Calu3 (cell line): ENCODE data around the gene ACOXL. TPM values are rescaled to one million over a fixed set of nuclear protein-coding genes. Genes with fewer than 3 reads are reported as not detected.

Experiments used
- BruUV-seq: library from RNA; stranded (reverse); fragments of 400-500 nt; replicated peaks from 2 replicates; lab custom pipeline; 2021; lab: Mats Ljungman, UMichigan
- CTCF ChIA-PET: fragments of 300-600 bp; sonication (Branson Sonifier 250); formaldehyde crosslinking; loops from one replicate; lab custom pipeline; 2022; ENCODE audit warnings: antibody characterized with exemption; lab: Charles Lee
- DNase-seq: peaks from one replicate; pipeline ENCODE4 v3.0.0; 2022
- H3K27ac Mint-ChIP-seq: one replicate; pipeline ENCODE4 v1.8.0; 2022; ENCODE audit warnings: mixed read lengths; ENCODE audit not compliant: unreplicated experiment
- H3K27me3 Mint-ChIP-seq: one replicate; pipeline ENCODE4 v1.8.0; 2022; ENCODE audit warnings: mixed read lengths; ENCODE audit not compliant: unreplicated experiment
- H3K36me3 Mint-ChIP-seq: one replicate; pipeline ENCODE4 v1.8.0; 2022; ENCODE audit warnings: mild to moderate bottlenecking, moderate library complexity, mixed read lengths; ENCODE audit not compliant: insufficient read depth, unreplicated experiment
- H3K4me1 Mint-ChIP-seq: one replicate; pipeline ENCODE4 v1.8.0; 2022; ENCODE audit warnings: mild to moderate bottlenecking, low read depth, mixed read lengths; ENCODE audit not compliant: unreplicated experiment
- H3K4me3 Mint-ChIP-seq: one replicate; pipeline ENCODE4 v1.8.0; 2022; ENCODE audit warnings: mild to moderate bottlenecking, low read depth, moderate library complexity, mixed read lengths; ENCODE audit not compliant: unreplicated experiment
- H3K9me3 Mint-ChIP-seq: one replicate; pipeline ENCODE4 v1.8.0; 2022; ENCODE audit warnings: low read depth, mixed read lengths; ENCODE audit not compliant: unreplicated experiment
- CTCF ChIP-seq: fragments of 200-600 bp; IDR thresholded peaks from one replicate; pipeline ENCODE4 v1.8.0; 2022; ENCODE audit warnings: antibody characterized with exemption; ENCODE audit not compliant: unreplicated experiment
- intact Hi-C: fragments of 100-400 bp; cut with micrococcal nuclease; formaldehyde crosslinking; loops from one replicate; pipeline ENCODE4 v1.10.0; 2022; ENCODE audit not compliant: unreplicated experiment
- total RNA-seq: library from RNA; stranded (reverse); gene quantifications from 2 replicates; pipeline ENCODE4 v1.2.3, GENCODE V29; 2022

Gene ACOXL
- total RNA-seq, 1 experiment from 2014 or later = 2.7 TPM

- TF ChIP-seq CTCF = no peak
- Mint-ChIP-seq H3K9me3 (no peaks in the 10 kb centered on the region), H3K27ac (no peak overlapping the region), H3K4me1 (no peaks in the 10 kb centered on the region), H3K36me3 (no peaks in the 10 kb centered on the region), H3K27me3 (peaks cover 72% of the 10 kb centered on the region), H3K4me3 (no peak overlapping the region)
- CTCF ChIA-PET = no interaction called here
- BruUV-seq = no TSS peak
- DNase-seq = no peak
- intact Hi-C loops = no loop called here
Observed at GRCh38 chr2:110702514-110703380, 29.6 kb upstream of the ACOXL start.

DNA sequence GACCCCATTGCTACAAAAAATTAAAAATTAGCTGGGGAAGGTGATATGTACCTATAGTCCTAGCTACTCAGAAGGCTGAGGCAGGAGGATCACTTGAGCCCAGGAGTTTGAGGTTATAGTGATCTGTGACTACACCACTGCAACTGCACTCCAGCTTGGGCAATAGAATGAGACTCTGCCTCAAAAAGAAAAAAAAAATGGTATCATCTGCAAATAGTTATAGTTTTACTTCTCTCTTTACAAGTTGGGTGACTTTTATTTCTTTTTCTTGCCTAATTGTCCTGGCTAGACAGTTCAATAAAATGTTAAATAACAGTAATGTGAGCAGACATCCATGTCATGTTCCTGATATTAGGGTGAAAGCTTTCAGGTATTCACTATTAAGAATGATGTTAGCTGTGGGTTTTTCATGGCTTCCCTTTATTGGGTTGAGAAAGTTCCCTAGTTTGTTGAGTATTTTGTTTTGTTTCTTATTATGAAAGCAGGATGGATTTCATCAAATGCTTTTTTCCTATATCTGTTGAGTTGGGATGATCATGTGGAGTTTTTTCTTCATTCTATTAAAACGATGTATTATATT, 24.9 kb upstream of the ACOXL start:
- intact Hi-C loops = no loop called here
- H3K36me3 Mint-ChIP-seq = no peaks in the 10 kb centered on the region
- H3K27ac Mint-ChIP-seq = no peak overlapping the region
- peaks cover 81% of the 10 kb centered on the region for H3K27me3 Mint-ChIP-seq
- no peak overlapping the region for H3K4me3 Mint-ChIP-seq
- no peak for DNase-seq
- no TSS peak for BruUV-seq
- H3K4me1 Mint-ChIP-seq = no peaks in the 10 kb centered on the region
- H3K9me3 Mint-ChIP-seq = no peaks in the 10 kb centered on the region
- CTCF ChIA-PET = no interaction called here
- no peak for TF ChIP-seq CTCF

DNA sequence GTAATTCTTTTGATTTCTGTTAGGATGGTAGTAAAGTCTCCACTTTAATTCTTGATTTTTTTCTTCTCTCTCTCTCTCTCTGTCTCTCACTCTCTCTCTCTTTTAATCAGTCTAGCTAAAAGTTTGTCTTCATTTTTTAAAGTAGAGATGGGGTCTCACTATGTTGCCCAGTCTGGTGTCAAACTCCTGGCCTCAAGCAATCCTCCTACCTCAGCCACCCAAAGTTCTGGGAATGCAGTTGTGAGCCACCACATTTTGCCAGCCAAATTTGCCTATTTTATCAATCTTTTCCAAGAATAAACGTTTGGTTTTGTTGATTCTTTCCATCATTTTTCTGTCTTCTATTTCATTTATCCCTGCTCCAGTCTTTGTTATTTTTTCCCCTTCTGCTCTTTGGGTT, 23.9 kb upstream of the ACOXL start:
- no peak for DNase-seq
- H3K9me3 Mint-ChIP-seq = no peaks in the 10 kb centered on the region
- no peaks in the 10 kb centered on the region for H3K4me1 Mint-ChIP-seq
- peaks cover 81% of the 10 kb centered on the region for H3K27me3 Mint-ChIP-seq
- CTCF ChIA-PET = no interaction called here
- no peak overlapping the region for H3K4me3 Mint-ChIP-seq
- H3K36me3 Mint-ChIP-seq = no peaks in the 10 kb centered on the region
- TF ChIP-seq CTCF = no peak
- no peak overlapping the region for H3K27ac Mint-ChIP-seq
- intact Hi-C loops = no loop called here
- no TSS peak for BruUV-seq

GRCh38 chr2:110712737-110713136, 19.6 kb upstream of the ACOXL start:
- no peaks in the 10 kb centered on the region for H3K36me3 Mint-ChIP-seq
- no peak overlapping the region for H3K27ac Mint-ChIP-seq
- H3K27me3 Mint-ChIP-seq = peaks cover 88% of the 10 kb centered on the region
- CTCF ChIA-PET = no interaction called here
- no peak for DNase-seq
- H3K4me3 Mint-ChIP-seq = no peak overlapping the region
- no peak for TF ChIP-seq CTCF
- BruUV-seq = no TSS peak
- intact Hi-C loops = no loop called here
- H3K4me1 Mint-ChIP-seq = no peaks in the 10 kb centered on the region
- no peaks in the 10 kb centered on the region for H3K9me3 Mint-ChIP-seq
